Iris pigment epithelial cell (primary cell): ENCODE results near the gene NRM.
"Not testable (repeated sequence)": the region's sequence is repeated elsewhere in the genome, so short reads cannot be mapped to it uniquely, and the experiment has no call there.

Experiments
- DNase-seq: peaks from one replicate; pipeline ENCODE4 v3.0.0-alpha.2; 2011; ENCODE audit warnings: low read depth

Gene NRM

DNA sequence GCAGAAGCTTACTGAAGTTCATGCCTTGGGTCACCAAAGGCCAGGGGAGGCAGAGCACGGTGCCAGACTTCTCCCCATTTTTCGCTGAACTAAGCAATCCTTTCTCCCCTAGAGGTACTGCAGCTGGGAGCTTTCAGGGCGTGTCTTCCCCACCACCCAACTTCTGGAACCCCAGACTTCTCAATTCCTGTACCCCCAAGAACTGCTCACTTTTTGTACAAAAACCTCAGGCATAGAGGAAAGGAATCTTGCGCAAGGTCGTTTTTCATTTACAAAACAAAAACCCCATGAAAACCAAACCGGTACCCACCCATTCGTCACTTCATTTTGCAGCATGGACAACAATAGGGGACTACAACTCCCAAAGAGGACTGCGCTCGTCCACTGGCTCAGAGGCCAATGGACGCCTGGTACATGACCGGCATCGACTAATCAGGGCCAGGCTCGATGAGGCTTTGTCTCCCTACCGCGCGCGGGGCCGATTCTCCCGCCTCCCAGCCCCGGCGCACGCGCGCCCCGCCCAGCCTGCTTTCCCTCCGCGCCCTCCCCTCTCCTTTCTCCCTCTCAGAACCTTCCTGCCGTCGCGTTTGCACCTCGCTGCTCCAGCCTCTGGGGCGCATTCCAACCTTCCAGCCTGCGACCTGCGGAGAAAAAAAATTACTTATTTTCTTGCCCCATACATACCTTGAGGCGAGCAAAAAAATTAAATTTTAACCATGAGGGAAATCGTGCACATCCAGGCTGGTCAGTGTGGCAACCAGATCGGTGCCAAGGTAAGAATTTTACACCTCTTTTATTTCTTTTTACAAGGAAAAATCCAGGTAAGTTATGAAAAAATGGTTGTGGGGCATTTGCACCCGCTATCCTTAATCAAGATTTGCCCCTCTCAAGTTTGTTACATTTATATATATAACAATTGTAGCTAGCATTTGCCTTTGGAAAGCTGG, 29.3 kb upstream of the NRM start, which contains the start of gene TUBB:
Gene TUBB (plus strand): TSS at position 562 of the 947 bp plus-strand sequence. CDS start 155 bp downstream, at position 717.
- peak; percentile 99 for DNase-seq

DNA sequence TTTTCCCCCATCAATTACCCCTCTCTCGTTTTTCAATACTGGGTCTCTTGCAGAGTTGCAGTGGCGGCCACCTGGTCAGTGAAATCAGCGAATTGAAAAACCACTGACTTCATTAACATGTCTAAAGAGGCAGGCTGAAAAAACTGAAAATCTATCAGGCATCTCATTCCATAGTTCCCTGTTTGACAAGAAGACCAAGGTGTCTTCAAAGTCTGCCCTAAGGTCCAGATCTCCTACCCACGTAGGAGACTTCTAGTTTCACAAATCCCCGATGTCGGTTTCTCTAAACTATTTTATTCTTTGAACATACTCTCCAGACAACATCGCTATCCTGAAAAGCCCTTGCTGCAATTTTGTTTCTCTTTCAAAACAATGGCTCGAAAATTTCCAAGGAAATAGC, 28.6 kb upstream of the NRM start:
- DNase-seq: peak; percentile 25

DNA sequence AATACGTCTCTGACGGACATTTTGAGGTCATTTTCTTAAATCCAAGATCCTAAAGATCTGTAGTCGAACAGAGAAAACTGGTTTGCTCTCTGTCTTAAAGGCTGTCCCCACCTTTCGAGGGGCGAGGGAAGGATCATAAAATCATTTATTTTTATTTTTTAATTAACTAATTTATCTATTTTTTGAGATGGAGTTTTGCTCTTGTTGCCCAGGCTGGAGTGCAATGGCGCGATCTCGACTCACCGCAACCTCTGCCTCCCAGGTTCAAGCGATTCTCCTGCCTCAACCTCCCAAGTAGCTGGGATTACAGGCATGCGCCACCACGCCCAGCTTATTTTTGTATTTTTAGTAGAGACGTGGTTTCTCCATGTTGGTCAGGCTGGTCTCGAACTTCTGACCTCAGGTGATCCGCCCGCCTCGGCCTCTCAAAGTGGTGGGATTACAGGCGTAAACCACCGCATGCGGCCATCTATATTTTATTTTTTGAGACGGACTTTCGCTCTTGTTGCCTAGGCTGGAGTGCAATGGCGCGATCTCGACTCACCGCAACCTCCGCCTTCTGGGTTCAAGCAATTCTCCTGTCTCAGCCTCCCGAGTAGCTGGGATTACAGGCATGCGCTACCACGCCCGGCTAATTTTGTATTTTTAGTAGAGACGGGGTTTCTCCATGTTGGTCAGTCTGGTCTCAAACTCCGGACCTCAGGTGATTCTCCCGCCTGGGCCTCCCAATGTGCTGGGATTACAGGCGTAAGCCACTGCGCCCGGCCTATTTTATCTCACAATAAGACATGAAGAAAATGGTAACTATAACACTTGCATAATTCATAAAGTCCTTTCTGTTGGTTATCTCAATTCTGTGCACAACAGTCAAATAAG, 27.3 kb upstream of the NRM start:
- DNase-seq: not testable (repeated sequence)

DNA sequence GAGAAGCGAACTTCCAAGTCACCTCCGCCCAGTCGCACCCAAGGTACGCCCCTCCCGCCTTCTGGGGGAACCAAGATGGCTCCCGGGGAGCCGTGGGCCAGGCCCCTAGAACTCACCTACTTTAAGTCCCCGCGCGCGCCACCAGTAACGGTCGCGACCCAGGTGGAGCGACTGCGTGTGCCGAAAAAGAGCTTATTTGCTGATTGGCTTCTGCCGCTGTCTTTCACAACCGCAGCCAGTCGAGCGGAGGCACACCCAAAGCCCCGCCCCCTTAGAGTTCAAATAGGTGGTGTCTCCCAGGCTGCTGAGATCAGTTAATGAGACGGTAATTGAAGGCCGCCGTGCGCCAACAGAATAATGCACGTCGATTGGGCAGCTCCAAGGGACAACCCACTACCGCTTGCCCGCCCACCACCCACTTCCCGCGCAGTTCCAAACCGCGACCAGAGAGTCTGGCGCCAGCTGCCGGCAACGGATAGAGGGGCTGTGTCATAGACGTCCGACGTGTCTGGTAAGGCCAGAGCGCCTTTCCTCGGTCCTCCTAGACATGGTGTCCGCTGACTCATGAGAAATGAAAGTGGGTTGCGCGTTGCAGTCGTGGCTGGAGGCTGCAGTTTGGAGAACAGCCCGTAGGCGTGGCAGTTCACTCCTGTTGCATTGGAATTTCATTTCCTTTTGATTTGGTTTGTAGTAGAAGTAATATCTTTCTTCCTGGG, 26.5 kb upstream of the NRM start, which contains the start of gene MDC1:
Gene MDC1 (minus strand): TSS at position 153 of the 716 bp plus-strand sequence. CDS start 2,106 bp downstream, outside the sequence.
- peak; percentile 100 for DNase-seq

DNA sequence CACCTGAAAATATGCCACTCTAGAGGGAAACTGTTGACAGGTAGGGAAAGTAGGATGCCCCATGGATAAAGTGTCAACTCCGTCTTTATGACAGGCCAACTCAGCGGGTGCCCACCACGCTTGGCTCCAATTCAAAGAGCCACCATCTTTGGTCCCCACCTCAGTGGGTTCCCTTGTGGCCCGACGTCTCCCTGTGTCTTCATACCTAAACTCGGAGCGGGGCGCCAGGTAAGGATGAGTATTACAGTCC, 26.0 kb upstream of the NRM start:
- DNase-seq: no peak

DNA sequence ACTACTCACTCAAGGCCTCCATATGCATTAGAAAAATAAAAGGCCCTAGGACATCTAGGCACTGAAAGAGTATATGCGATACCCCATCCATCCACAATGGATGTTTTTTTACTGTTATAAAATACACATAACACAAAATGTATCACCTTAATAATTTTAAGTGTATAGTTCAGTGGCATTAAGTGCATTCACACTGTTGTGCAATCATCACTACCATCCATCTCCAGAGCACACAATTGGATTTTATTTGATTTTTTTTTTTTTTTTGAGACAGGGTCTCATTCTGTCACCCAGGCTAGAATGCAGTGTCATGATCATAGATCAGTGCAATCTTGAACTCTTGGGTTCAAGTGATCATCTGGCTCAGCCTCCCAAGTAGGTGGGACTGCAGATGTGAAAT, 23.5 kb upstream of the NRM start:
- DNase-seq: no peak

DNA sequence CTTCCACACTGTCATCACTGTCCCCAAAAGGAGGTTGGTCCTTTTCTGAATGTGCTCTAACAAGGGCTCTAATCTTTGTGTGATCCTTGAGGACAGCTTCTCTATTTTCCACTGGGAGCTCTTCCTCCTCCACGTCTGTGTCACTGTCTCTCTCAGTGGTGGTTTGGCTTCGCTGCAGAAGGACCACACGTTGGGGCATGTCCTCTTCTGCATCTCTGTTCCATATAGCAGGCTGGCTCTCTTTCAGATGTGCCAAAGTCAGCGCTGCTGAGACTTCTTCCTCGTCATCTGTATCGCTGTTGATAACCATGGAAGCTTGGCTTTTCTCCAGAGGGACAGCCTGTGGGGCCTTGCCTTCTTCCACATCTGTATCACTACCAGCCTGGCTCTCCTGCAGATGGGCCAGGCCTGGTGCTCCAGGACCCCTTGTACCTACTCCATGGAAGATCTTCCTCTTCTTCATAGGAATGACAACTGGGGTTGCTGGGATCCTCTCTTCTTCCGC, 21.7 kb upstream of the NRM start:
- DNase-seq: no peak

DNA sequence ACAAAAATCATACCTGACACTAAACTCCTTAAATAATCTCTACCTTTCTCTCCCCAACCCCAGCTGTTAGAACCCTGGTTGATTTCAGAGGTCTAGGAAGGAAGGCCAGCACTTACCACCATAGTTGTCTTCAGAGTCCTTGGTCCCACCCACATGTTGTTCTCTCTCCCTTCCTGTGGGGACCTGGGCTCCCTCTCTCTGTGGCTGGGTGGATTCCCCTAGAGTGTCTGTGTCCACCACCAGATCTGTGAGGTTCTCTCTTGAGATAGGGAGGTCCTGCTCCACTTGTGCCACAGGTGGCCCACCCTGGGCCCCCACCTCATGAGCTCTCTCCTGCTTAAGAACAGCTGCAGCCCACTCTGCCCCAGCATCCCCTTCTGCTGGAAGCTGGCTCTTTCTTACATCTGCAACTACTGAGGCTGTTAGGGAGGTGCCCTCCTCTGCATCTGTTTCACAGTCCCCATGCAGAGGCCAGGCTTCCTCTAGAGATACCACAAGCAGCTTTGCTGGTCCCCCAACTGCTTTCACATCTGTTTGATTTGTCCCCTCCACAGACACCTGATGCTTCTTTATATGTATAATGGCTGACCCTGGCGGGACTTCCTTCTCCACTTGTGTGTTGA, 21.1 kb upstream of the NRM start:
- DNase-seq: no peak

DNA sequence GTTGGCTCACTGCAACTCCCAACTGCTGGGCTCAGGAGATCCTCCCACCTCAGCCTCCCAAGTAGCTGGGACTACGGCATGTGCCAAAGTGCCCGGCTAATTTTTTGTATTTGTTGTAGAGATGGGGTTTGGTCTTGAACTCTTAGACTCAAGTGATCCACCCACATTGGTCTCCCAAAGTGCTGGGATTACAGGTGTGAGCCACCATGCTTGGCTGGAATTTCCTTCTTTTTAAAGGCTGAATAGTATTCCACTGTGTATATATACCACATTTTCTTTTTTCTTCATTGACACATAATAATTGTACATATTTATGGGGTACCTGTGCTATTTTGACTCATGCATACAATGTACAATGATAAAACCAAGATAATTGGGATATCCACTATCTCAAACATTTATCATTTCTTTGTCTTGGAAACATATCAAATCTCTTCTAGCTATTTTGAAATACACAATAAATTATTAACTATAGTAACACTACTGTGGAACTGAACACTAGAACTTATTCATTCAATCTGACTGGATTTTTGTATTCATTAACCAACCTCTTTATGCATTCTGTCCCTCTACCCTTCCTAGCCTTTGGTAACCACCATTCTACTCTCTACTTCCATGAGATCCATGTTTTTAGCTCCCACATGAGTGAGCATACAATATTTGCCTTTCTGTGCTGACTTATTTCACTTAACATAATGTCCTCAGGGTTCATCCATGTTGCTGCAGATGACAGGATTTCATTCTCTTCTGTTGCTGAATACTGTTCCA, 18.5 kb upstream of the NRM start:
- no peak for DNase-seq

DNA sequence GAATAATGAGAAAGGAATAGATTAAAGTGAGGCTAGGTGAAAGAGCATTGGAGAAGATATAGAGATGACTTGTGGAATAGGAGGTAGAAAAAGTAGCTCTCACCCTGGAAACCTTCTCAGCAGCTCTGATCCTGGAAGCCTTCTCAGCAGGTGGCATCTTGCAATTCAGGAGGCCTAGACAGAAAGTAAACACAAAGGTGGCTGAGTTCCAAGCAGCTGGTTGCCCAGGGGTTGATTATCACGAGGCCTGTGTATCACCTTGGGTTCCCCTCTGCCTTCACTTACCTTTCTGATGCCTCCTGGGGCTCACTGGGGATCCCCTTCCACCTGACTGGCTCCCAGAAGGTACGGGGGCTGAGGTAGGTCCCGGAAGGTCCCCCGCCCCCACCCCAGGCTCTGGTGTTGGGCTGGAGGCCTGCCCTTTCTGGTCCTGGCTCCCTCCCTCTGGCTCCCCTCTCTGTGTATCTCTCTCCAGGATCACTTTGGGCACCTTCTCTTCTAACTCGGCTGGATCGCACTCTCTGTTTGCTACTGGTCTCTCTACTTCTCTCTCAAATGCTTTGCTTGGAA, 16.6 kb upstream of the NRM start:
- no peak for DNase-seq

DNA sequence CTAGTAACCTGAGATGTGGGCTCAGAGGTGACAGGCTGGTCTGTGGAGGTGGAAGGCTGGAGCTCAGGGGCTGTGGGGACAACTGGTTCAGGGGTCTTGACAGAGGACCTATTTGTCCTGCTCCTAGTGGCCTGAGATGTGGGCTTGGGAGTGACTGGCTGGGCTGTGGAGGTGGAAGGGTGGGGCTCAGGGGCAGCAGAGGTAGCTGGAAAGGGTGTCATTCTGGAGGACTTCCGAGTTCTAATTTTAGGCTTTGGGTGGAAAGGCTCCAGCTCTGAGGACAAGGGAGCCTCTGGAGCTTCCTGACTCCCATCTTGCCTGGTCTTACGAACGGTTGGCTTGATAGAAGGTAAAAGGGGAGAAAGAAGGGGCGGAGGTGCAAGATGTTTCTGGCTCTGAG, 14.8 kb upstream of the NRM start:
- no peak for DNase-seq

DNA sequence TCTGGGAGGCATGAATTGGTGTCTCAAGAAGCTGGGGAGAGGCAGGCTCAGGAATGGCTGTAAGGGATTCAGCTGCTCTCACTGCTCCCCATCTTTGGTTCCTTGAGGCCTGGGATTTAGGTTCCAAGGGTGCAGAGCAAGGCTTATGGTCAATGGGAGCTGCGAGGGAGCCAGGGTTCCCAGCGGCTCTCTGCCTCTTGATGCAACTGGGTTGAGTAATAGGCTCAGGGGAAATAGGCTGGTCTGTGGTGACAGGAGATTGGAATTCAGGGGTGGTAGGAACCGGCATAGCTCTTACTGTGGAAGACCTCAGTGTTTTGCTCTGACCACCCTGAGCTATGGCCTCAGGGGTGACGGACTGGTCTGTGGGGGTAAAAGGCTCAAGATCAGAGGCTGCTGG, 13.0 kb upstream of the NRM start:
- no peak for DNase-seq

DNA sequence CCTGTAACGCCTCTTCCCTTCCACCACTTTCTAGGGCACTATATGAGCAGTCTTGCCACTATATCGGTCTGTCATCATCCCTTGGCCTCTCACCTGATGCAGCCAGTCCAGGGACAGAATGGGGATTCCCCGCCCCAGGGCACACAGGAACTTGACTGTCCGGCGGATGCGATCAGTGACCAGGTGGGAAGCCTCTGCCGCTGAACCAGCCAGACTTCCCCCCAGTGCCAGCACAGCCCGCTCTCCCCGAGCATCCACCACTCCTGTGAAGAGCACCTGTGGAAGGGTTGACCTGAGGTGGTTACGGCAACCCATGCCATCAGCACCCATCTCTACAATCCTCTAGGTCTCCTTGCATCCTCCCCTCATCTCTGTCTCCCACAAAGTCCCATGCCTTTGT, 12.2 kb upstream of the NRM start:
- DNase-seq: no peak

DNA sequence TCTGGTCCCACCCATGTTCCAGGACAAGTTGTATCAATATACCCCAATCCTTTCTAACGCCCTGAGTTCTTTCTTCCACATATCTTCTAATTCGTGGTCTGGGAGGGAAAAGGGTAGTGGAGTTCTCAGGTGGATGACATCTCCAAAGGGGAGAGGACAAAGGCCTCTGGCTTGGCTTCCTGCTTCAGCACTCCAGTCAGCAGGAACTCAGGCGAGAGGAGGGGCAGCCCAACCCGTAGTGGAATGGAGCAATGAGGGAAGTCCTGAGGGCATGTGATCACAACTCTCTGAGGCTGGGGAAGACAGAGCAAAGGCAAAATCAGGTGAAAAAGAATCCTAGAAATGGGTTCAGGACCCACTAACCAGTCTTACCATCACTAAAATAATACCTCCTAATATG, 9.6 kb upstream of the NRM start:
- DNase-seq: no peak

DNA sequence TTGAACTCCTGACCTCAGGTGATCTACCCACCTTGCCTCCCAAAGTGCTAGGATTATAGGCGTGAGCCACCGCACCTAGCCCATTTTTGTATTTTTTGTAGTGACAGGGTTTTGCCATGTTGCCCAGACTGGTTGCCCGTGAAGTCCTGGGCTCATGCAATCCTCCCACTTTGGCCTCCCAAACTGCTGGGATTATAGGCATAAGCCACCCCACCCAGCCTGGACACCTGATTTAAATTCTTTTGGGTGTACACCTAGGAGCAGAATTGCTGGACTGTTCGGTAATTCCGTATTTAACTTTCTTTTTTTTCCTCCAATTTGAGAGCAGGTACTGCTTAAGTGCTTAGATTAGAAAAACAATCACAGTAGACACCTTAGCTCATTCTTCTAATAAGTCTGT, 5.6 kb upstream of the NRM start:
- DNase-seq: no peak

DNA sequence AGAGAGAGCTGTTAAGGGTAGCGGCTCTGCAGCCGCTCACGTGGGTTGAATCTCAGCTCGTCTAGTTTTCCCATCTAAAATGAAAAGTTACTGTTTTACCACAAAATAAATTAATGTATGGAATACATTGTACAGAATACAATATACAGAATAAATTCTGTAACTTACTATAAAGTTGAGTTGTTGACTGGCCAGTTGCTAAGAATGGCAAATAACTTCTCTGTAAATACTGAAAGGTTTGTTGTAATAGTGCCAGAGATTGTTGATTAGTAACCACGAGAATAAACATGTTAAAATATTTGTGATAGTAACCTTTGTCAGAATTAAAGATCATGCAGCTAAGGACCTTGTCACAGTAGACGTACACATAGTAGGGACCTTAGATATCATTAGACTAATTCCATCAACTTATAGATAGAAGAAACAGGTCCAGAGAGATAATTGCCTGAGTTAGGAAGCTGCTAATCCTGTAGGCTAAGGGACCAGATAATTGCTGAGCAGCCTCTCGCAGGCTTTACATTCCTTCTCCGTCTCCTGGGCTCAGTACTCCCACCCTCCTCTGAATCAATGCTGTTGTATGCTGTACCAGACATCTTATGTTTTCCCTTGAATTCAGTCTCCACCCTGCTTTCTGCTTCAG, 544 bp upstream of the NRM start:
- no peak for DNase-seq

DNA sequence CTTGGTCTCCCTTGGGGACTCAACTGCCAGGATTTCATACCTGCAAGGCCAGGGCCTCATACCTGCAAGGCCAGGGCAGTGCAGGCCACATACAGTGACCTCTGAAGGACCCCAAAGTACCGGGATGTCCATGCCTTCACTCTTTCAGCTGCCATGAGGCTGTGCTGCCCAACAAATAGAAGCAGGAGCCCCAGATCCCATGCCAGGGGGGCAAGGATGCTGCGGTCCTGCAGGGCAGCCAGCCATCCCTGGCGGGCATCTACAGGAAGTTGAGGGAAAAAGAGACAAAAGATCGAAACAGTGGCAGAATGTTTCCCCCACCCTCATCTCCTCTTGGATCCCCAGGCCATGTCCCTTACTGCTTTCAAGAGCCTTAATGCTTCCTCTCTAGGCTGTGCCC, 799 bp downstream of the NRM start:
- no peak for DNase-seq

DNA sequence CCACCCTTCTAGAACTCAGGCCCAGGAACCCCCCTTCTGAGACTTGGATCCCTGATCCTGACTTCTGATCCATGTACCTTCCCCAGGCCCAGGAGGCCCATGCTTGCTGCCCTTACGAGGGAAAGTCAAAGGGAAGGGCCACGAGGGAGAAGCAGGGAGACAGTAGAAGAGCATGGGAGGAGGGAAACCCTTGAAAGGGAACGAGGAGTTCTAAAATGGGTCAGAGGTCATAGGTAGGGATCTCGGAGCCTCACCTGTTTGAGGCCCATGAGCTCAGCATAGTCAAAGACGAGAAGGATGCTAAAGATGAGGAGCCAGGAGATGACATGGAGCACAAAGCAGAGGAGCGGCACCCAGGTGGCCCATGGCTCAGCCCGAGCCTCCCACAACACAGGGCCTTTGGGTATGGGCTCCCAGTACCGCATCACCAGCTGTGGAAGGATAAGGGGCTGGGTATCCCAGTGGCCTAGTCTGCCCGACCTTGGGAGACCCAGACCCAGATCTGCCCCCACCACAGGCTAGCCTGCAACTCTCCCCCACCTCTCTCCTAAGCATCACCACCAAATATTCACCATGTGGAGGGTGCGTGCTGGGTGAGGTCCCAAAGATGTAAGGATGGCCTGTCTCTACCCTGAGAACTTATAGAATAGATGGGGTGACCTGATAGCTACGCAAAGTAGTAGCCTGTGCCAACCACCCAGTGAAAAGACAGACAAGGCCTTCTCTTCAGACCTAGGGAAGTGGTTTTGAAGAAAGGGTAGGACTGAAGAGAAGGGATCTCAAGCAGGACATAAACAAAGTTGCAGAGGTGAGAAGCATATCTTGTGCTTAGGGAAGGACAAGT, 1.5 kb downstream of the NRM start:
- DNase-seq: no peak

DNA sequence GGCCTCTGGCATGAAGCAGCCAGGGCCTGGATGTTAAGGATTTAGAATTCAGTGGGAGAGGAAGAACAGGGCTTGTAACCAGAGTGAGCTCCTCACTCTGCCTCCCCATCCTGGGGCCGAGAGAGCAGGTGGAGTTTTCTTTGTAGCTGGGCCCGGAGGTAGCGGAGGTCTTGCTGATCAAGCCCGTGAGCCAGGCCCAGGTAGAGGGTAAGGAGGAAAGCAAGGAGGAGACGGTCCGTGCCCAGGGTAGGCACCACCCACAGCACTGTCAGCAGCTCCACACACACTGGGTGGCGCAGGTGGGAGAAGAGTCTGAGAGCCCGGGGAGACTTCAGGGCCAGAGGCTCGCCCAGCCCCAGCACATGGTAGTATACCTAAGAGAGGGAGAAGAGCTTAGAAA, 2.2 kb downstream of the NRM start:
- no peak for DNase-seq
